Frontal cortex (tissue), 4 donors: ENCODE data around the gene HOATZ. TPM values are rescaled to one million over a fixed set of nuclear protein-coding genes. Genes with fewer than 3 reads are reported as not detected.

Experiments used
- DNase-seq, 2 donors: peaks; one replicate each; pipeline ENCODE4 v3.0.0; 2012; ENCODE audit warnings: low spot score in 2 of 2
- FAIRE-seq: peaks from 2 replicates; lab custom pipeline; 2012; peaks lifted over from hg19 to GRCh38; lab: Jason Lieb, UNC
- total RNA-seq: library from RNA; depleted of rRNA; stranded (reverse); fragments of >200 nt; gene quantifications from one replicate; pipeline ENCODE4 v1.2.3, GENCODE V29; 2014
- donor health status: control.
- donor health status: control.
- donor health status: control.

HOATZ gene
- total RNA-seq, 1 donor from 2014 or later, result not detected

DNA sequence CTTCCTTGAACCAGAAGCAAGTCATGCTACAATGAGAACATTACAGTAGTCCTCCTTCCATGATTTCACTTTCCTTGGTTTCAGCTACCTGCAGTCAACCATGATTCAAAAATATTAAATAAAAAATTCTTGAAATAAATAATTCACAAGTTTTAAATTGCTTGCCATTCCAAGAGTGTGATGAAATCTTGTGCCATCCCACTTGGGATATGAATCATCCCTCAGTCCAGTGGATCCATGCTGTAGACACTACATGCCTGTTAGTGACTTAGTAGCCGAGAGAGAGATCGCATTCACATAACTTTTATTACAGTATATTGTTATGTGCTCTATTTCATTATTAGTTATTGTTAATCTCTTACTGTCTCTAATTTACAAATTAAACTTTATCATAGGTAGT, 6.0 kb downstream of the HOATZ start:
- DNase-seq, result no peak
- no peak for FAIRE-seq

DNA sequence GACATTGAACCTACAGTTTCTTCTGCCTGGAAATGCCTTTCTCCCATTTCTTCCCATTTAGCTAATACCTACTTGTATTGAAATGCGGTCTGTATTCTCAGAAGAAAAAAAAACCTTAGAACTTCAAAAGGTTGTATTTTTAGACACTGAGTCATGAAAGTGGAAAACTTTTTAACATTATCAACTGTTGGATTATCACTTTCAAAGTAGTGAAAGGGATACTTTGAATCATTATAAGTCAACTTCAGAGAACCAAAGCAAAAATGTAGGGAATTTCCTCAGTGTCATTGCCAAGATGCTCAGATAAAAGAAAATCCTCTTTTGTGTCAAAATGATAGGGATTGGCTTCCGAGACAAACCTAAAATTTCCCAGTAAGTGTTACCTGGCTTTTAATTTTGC, 6.6 kb downstream of the HOATZ start:
- FAIRE-seq, result no peak

GRCh38 chr11:111522426-111522825, 7.8 kb downstream of the HOATZ start:
- FAIRE-seq, result no peak

More for the DNA sequence above, 6.6 kb downstream of the HOATZ start:
- DNase-seq, result no peak

GRCh38 chr11:111523343-111523742, 8.8 kb downstream of the HOATZ start:
- no peak for FAIRE-seq
- DNase-seq, result no peak

More at GRCh38 chr11:111522426-111522825, 7.8 kb downstream of the HOATZ start:
- DNase-seq, result no peak

GRCh38 chr11:111524056-111524455, 9.5 kb downstream of the HOATZ start:
- FAIRE-seq (no peak), DNase-seq (no peak)

- DNase-seq, result no peak
- FAIRE-seq, result no peak
These were observed 10.9 kb downstream of the HOATZ start for GRCh38 chr11:111525456-111525855.

GRCh38 chr11:111526501-111526900, 11.9 kb downstream of the HOATZ start:
- no peak for FAIRE-seq
- no peak for DNase-seq

DNA sequence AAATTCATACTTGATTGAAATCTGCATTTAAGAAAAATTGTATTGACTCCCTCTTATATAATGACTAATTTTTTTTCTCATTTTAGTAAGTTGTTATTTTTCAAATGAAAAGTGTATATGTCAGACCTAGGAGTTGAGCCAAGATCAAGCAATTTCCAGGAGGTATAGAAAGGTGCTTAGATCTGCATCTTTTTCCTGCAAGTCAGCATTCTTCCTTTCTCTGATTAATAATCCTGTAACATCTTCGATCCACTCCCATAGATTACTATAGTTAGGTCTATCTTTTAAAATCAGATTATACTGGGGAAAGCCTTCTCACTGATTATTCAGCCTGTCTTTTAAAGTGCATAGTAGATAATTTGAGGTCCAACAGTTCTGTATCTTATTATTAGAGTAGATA, 12.7 kb downstream of the HOATZ start:
- DNase-seq, result no peak
- FAIRE-seq, result no peak

GRCh38 chr11:111528557-111528956, 14.0 kb downstream of the HOATZ start:
- no peak for FAIRE-seq
- DNase-seq, result no peak

GRCh38 chr11:111530091-111530490, 15.5 kb downstream of the HOATZ start:
- DNase-seq, result no peak
- no peak for FAIRE-seq

DNA sequence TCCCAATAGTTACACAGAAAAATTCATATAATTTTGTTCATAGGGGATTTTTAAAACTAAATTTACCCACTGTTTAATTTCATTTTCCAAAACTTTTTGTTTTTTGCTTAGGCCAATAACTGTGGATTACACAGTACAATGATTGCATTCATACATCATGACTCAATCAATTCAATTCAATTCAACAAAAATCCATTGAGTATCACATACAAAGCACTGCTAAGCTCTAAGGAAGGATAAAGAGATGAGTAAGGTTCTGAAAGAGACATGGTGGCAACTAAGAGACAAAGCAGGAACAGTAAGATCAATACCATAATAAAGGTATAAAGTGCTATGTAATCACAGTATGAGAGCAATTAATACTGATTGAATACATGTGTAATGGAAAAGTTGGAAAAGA, 16.6 kb downstream of the HOATZ start:
- no peak for DNase-seq

DNA sequence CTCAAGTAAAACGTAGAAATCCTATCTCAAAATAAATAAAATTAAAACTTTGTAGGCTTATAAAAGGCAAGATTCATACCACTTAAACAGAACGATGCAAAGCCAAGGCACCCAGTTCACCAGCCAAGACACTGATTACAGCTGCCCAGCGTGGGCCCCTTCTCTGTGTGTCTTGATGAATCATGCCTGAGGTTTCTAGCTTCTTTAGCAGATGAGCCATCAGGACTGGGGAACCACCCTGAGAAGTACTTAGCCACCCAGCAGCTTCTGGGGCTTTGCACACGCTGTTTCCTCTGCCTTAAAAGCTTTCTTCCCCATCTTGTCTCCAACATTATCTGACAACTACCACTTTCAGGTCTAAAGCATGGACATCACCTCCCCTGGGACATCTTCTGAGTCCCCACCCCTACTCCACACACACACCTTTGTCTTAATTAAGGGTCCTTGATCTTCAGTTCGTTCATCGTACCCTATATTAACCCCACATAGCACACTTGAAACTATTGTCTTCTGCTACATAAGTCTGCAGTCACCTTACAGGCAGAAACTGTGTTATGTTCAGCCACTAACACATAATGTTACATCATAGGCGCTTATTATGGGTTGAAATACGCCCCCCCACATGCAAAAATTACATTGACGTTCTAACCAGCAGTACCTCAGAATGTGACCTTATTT, 17.2 kb downstream of the HOATZ start:
- FAIRE-seq, result no peak
- no peak for DNase-seq

More for the DNA sequence above, 16.6 kb downstream of the HOATZ start:
- FAIRE-seq, result peak; percentile 82

DNA sequence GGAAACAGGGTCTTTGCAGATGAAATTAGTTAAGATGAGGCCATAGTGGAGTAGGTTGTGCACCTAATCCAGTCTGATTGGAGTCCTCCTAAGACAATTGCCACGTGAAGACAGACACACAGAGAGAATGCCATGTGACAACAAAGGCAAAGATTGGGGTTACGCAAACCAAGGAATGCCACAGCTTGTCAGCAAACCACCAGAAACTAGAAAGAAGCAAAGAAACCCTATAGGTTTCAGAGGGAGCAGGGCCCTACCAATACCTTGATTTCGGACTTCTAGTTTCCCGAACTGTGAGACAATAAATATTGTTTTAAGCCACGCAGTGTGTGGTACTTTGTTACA, 17.8 kb downstream of the HOATZ start:
- DNase-seq, result no peak
- no peak for FAIRE-seq

GRCh38 chr11:111535281-111535680, 20.7 kb downstream of the HOATZ start:
- no peak for DNase-seq
- FAIRE-seq, result no peak

DNA sequence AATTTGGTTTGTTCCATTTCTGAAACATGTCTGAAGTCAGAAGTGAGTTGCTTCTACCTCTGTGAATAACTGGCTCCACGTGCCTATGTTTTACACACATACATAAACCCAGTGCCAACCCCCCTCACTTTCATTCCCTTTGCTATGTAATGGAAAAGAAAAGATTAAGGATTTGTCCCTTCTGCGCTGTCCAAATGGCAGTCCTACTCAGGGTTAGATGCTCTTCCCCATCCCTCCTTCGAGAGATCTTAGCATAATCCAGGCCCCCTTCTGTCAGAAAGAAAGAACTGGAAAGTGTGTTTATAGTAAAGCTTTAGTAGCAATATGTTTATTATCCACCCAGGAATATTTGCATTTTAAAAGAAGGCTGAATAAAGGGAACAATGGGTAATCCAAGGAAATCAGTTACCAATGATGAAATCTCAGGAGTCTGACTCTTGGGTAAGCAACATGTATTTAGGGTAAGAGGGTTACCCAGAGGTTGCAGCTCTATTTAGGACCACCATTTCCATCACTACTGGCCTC, 22.8 kb downstream of the HOATZ start:
- FAIRE-seq, result no peak
- DNase-seq, result no peak

GRCh38 chr11:111538407-111539114, 24.0 kb downstream of the HOATZ start:
- FAIRE-seq, result no peak

GRCh38 chr11:111539426-111540113, 25.0 kb downstream of the HOATZ start:
- DNase-seq (no peak), FAIRE-seq (no peak)

More at GRCh38 chr11:111538407-111539114, 24.0 kb downstream of the HOATZ start:
- DNase-seq, result no peak

DNA sequence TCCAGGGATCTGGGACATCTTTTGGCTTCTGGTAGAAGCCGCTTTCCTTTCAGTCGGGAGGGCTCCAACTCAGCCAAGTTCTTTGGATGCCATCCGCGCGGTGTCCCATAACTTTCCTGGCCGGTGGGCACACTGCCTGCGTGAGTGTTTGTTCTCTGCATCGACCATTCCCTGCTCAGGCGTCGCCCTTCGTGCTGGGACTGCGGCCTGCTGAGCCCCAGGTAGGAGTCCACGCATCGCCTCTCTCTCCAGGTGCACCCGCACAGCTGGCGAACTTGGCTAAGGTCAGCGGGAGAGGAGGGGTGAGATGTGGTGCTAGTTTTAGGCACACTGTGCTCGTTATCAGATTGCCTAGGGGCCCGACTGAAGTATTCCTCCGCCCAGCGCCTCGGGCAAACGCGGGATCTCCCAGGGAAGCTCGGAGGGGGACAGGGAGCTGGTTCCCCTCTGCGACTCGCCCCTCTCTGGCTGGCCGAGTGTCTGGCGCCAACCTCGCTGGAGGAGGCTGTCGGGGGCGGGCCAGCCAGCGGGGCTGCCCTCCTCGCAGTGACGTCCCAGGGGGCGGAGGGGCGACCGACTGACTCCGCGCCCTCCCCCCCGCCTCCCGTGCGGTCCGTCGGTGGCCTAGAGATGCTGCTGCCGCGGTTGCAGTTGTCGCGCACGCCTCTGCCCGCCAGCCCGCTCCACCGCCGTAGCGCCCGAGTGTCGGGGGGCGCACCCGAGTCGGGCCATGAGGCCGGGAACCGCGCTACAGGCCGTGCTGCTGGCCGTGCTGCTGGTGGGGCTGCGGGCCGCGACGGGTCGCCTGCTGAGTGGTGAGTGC, 25.7 kb downstream of the HOATZ start, which contains the start of gene LAYN:
Gene LAYN (plus strand): TSS at position 607 of the 823 bp plus-strand sequence. CDS start 124 bp downstream, at position 731.
- no peak for FAIRE-seq
- peak; percentile 77 to 80 for DNase-seq

GRCh38 chr11:111540937-111541253, 26.3 kb downstream of the HOATZ start:
- no peak for FAIRE-seq
- DNase-seq, result no peak
